PFSK-1 (cell line): ENCODE data around the gene FAM9C.
A peak's percentile ranks its signal among the peaks of the same experiment; 100 is the strongest.

Experiments
- POLR2AphosphoS5 ChIP-seq: IDR thresholded peaks from 2 replicates; pipeline ENCODE4 v1.6.1; 2012; ENCODE audit warnings: low read depth, mild to moderate bottlenecking, control low read depth, low read length, moderate library complexity
- REST ChIP-seq, 2 experiments: IDR thresholded peaks; 2 replicates each; pipeline versions ENCODE4 v1.6.1 to v1.8.0; 2011 to 2012; ENCODE audit warnings: low read depth in 2 of 2, low read length in 2 of 2, control low read depth in 1 of 2, inconsistent platforms in 1 of 2, mild to moderate bottlenecking in 1 of 2, moderate library complexity in 1 of 2; ENCODE audit not compliant: insufficient read depth in 1 of 2
- TAF1 ChIP-seq: IDR thresholded peaks from 2 replicates; pipeline ENCODE4 v1.6.1; 2012; ENCODE audit warnings: low read length, control low read depth, borderline replicate concordance; ENCODE audit not compliant: insufficient read depth

GRCh38 chrX:13008189-13008533 lies 36.3 kb downstream of the FAM9C start:
- TF ChIP-seq POLR2AphosphoS5 = no peak
- TF ChIP-seq REST (IDR thresholded peaks at IDR 0.05; ENCODE audit: insufficient read depth in 1 of 2, low read depth in 2 of 2, low read length in 2 of 2) = peak in 1 of 2 experiments; percentile 80; a peak in 2 of 4 replicates
- no peak for TF ChIP-seq TAF1
